Activated naive CD4-positive, alpha-beta T cell treated with anti-CD3 and anti-CD28 coated beads, Interleukin-2, amount 50 U/mL, for 16 hours (primary cell): ENCODE data around the gene NOTUM.
"Not testable (repeated sequence)": the region's sequence is repeated elsewhere in the genome, so short reads cannot be mapped to it uniquely, and the experiment has no call there.

Experiments
- DNase-seq: peaks from one replicate; pipeline ENCODE4 v3.0.0-alpha.2; 2020

Gene NOTUM

GRCh38 chr17:81922566-81923301, 38.3 kb downstream of the NOTUM start:
- no peak for DNase-seq

GRCh38 chr17:81921996-81922565, 38.9 kb downstream of the NOTUM start:
- no peak for DNase-seq

- no peak for DNase-seq
Measured at GRCh38 chr17:81921537-81921862, 39.5 kb downstream of the NOTUM start.

- DNase-seq = no peak
Measured at GRCh38 chr17:81920612-81921536, 40.1 kb downstream of the NOTUM start.

GRCh38 chr17:81918832-81919545, 42.0 kb downstream of the NOTUM start:
- no peak for DNase-seq

GRCh38 chr17:81918333-81918669, 42.7 kb downstream of the NOTUM start:
- not testable (repeated sequence) for DNase-seq

- DNase-seq = peak; percentile 72
Measured at GRCh38 chr17:81917565-81918332, 43.2 kb downstream of the NOTUM start, which contains the start of gene SIRT7. TSS of gene SIRT7 (minus strand) at chr17:81918176. CDS start at chr17:81918131, 45 bp downstream.

GRCh38 chr17:81916234-81917001, 44.6 kb downstream of the NOTUM start:
- no peak for DNase-seq

- no peak for DNase-seq
Measured at GRCh38 chr17:81915331-81915730, 45.7 kb downstream of the NOTUM start.

GRCh38 chr17:81914103-81914850, 46.7 kb downstream of the NOTUM start:
- DNase-seq = no peak

GRCh38 chr17:81913394-81914102, 47.4 kb downstream of the NOTUM start:
- no peak for DNase-seq

- no peak for DNase-seq
Measured at GRCh38 chr17:81912441-81913309, 48.3 kb downstream of the NOTUM start.

- DNase-seq = no peak
Measured at GRCh38 chr17:81911969-81912368, 49.0 kb downstream of the NOTUM start.

- peak; percentile 92 for DNase-seq
Measured at GRCh38 chr17:81911277-81911961, 49.6 kb downstream of the NOTUM start, which contains the start of gene PCYT2. TSS of gene PCYT2 (minus strand) at chr17:81911399. CDS start at chr17:81911355, 44 bp downstream.

GRCh38 chr17:81910840-81911276, 50.1 kb downstream of the NOTUM start:
- no peak for DNase-seq

- DNase-seq = no peak
Measured at GRCh38 chr17:81909966-81910839, 50.8 kb downstream of the NOTUM start.

- DNase-seq = no peak
Measured at GRCh38 chr17:81909231-81909630, 51.8 kb downstream of the NOTUM start.
